Fibroblast of peridontal ligament (primary cell): ENCODE data around the gene ELOA2.
"Not testable (repeated sequence)": the region's sequence is repeated elsewhere in the genome, so short reads cannot be mapped to it uniquely, and the experiment has no call there.

ENCODE experiments used
- DNase-seq: peaks from one replicate; pipeline ENCODE4 v3.0.0-alpha.2; 2010; ENCODE audit errors: extremely low read depth

The ELOA2 gene, protein sequence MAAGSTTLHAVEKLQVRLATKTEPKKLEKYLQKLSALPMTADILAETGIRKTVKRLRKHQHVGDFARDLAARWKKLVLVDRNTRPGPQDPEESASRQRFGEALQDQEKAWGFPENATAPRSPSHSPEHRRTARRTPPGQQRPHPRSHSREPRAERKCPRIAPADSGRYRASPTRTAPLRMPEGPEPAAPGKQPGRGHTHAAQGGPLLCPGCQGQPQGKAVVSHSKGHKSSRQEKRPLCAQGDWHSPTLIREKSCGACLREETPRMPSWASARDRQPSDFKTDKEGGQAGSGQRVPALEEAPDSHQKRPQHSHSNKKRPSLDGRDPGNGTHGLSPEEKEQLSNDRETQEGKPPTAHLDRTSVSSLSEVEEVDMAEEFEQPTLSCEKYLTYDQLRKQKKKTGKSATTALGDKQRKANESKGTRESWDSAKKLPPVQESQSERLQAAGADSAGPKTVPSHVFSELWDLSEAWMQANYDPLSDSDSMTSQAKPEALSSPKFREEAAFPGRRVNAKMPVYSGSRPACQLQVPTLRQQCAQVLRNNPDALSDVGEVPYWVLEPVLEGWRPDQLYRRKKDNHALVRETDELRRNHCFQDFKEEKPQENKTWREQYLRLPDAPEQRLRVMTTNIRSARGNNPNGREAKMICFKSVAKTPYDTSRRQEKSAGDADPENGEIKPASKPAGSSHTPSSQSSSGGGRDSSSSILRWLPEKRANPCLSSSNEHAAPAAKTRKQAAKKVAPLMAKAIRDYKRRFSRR

DNA sequence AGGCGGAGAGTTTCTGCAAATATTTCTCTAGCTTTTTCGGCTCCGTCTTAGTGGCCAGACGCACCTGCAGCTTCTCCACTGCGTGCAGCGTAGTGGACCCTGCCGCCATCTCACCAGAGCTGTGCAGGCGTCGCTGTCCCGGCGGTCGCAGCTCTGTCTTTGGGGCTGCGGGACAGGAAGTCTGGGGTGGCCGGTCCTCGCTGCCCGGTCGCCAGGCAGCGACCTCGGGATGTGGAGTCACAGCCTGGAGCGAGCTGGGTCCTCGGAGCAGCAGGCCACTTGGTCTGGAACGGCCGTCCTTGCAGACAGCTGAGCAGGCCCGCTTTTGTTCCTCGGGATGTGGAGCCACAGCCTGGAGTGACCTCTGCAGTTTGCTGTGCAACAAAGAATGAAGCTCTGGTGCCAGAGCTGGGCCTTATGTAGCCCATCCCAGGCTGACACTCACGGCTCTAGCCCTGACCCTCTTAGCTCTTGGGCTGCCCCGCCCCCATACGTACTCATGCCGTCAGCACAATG, at the start of gene ELOA2:
TSS of gene ELOA2 (minus strand) at position 466 of the 516 bp plus-strand sequence. CDS start at position 109, 357 bp downstream.
- DNase-seq = no peak

DNA sequence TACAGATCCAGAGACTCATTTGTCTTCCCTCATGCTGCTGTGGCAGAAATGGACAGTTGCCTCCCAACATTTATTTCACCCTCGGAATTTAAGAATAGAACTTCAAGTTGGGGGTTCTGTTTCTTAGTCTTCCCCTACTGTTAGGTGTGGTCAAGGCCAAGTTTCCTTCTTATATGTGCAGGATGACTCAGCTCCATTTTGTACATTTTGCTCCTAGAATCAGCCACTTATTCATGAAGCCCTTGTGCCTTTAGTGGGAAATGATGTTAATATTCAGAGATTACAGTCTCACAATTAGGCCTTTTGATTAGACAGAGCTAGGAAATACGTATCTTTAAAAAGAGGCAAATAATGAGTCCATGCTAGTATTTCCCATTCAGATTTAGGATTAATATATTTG, 46.2 kb upstream of the ELOA2 start:
- DNase-seq = no peak

- no peak for DNase-seq
Observed at GRCh38 chr18:47080872-47081271, 45.5 kb upstream of the ELOA2 start.

GRCh38 chr18:47077111-47077510, 41.7 kb upstream of the ELOA2 start:
- no peak for DNase-seq

DNA sequence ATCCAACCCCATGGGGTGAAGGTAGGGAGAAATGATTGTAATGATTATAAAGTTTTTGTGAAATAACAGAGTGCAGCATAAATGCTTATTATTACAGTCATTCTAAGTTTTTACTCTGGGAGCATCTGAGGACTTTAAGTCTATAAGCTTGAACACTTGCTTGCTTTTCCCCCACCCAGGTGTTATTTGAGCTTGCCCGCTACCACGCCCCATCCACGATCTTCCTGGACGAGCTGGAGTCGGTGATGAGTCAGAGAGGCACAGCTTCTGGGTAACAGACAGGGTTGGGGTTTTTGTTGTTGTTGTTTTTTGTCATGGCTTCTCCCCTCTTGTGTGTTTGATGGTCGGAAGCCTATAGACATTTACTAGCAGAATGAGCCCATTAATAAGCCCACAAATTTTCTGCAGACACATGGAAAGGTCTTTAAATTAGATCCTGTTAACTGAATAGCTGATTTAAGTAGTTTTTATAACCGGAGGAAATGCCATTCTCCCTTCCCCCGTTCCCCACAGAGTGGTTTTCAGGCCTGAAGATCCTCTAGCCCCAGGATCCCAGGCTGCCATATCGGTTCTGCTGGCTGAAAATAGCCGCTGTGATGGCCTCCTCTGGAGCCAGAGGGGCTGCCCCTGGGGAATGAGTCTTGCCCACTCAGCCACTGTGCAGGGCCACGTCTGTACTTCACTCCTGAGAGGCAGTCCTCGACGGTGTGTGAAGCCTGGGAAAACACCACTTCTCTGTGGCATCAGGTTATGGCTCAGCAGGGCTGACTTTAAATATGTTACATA, 39.9 kb upstream of the ELOA2 start:
- peak; percentile 3 for DNase-seq

- DNase-seq = no peak
Observed at GRCh38 chr18:47067648-47068047, 32.2 kb upstream of the ELOA2 start.

DNA sequence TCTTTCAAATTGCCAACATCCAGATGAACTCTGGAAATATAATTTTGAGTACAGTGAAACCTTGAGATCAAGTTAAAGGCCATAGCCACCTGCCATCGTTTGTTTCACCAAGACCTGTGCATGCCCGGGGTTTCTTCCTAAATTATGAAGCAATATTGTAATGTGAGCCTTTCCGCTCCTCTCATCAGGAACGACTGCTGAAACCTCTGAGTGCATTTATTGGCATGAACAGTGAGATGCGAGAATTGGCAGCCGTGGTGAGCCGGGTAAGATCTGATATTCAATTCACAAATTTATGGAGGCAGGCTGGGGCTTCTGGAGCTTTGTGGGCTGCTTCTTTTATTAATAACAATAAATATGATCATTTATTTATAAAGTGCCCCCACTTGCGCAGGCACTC, 27.7 kb upstream of the ELOA2 start:
- DNase-seq = no peak

- no peak for DNase-seq
Observed at GRCh38 chr18:47062471-47062870, 27.1 kb upstream of the ELOA2 start.

DNA sequence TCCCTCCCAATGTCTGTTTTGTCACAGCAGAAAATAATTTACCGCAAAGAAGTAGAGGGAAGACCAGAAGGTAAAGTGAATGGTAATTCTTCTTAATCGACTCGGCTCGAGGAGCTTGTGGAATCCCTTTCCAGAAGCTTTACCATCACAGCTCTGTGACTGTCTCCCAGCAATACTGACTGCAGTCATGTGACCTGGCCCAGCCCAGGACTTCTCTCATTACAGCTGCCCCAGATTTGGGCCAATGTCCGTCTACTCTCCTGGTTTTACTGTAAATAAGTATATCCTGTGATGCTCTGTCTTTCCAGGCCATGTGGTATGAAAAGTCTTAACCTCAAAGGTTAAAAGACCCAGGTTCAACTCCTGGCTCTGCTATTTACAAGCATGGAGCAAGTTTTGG, 18.9 kb upstream of the ELOA2 start:
- DNase-seq = no peak

DNA sequence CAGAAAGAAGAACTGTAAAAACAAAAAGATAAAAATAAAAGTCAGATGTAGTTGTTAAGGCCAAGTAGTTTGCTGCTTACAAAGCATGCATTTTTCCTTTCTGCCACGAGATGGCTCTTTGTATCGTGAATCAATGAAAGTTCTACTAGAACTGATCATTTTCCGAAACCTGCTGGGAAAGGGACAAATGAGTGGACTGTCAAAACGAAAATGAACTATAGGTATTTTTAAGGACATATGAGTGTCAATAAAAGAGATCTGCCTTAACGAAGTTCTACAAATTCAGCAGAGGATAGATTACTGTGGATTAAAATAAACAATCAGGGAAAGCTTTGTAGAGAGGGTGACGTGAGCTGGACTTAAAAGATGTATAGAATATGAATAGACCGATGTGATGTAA, 15.0 kb upstream of the ELOA2 start:
- peak; percentile 78 for DNase-seq

DNA sequence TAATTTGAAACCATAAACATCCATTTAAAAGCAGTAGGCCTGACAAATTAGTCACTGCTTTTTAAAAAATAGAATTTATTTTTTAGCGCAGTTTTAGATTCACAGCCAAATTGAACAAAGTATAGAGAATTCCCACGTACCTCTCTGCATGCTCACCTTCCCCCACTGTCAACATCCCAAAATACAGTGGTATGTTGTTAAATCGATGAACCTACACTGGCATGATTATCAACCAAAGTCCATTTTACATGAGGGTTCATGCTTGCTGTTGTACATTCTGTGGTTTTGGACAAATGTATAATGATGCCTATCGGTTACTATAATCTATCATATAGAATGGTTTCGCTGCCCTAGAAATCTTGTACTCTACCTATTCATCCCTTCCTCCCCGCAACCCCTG, 5.6 kb upstream of the ELOA2 start:
- no peak for DNase-seq

- DNase-seq = no peak
Observed at GRCh38 chr18:47036927-47037578, 1.6 kb upstream of the ELOA2 start.

- peak; percentile 29 for DNase-seq
Observed at GRCh38 chr18:47036298-47036874, 965 bp upstream of the ELOA2 start.

DNA sequence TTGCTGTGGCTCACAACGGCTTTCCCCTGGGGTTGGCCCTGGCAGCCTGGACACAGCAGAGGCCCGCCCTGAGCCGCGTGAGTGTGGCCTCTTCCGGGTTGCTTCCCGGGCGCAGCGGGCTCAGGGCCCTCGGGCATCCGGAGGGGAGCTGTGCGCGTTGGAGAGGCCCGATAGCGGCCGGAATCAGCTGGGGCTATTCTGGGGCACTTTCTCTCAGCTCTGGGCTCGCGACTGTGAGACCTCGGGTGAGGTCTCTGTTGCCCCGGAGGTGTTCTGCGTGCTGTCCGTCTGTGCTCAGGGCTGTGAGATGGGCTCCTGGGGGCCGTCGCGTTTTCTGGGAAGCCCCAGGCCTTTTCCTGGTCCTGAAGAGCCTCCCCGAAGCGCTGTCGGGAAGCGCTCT, 830 bp downstream of the ELOA2 start:
- DNase-seq = not testable (repeated sequence)

DNA sequence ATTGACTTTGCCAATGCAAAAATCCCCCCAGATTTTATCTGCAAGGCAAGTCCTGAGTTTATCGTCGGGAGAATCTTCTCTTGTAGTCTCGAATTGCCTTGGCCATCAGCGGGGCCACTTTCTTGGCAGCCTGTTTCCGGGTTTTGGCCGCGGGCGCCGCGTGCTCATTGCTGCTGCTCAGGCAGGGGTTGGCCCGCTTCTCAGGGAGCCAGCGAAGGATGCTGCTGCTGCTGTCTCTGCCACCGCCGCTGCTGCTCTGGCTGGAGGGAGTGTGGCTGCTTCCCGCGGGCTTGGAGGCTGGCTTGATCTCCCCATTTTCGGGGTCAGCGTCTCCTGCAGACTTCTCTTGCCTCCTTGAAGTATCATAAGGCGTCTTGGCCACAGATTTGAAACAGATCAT, 2.5 kb downstream of the ELOA2 start:
- DNase-seq = no peak

DNA sequence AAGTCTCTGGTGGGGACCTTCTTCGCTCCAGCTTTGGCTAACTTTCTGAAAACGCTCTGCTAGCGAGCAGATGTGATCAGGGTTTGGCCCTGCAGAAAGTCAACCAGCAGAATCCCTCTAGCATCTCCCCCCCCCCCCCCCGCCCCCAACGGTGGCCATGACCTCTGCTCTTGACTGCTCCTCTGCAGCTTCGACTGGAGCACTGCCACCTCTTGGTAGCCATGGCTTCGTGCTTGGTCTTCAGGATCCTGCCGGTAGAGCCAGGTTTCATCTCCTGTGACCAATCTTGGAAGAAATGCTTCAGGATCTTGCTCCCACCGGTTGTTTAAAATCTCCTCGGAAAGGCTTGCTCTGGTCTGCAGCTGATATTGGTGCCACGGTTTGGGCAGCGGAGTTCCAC, 4.5 kb downstream of the ELOA2 start:
- not testable (repeated sequence) for DNase-seq

DNA sequence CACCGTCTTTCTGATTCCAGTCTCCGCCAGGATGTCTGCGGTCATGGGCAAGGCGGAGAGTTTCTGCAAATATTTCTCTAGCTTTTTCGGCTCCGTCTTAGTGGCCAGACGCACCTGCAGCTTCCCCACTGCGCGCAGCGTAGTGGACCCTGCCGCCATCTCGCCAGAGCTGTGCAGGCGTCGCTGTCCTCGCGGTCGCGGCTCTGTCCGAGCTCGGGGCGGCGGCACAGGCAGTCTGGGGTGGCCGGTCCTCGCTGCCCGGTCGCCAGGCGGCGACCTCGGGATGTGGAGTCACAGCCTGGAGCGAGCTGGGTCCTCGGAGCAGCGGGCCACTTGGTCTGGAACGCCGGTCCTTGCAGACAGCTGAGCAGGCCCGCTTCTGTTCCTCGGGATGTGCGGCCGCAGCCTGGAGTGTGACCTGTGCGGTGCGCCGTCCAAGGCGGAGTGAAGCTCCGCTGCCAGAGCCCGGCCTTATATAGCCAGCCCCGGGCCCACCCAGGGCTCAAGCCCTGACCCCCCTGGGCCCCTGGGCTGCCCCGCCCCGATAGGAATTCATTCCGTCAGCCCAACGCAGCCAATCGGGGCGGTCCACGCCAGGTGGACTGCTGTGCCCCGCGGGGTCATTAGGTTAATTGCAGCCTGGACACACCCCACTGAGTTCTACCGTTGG, 5.6 kb downstream of the ELOA2 start:
- not testable (repeated sequence) for DNase-seq

DNA sequence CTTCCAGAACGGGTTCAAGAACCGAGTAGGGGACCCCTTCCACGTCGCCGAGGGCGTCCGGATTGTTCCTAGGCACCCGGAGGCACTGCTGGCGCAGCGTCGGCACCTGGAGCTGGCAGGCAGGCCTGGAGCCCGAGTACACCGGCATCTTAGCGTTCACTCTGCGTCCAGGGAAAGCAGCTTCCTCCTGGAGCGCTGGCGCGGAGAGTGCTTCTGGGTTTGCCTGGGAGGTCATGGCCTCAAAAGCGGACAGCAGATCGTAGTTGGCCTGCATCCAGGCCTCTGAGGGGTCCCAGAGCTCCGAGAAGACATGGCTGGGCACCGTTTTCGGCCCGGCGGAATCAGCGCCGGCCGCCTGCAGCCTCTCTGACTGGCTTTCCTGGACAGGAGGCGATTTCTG, 6.7 kb downstream of the ELOA2 start:
- DNase-seq = not testable (repeated sequence)

DNA sequence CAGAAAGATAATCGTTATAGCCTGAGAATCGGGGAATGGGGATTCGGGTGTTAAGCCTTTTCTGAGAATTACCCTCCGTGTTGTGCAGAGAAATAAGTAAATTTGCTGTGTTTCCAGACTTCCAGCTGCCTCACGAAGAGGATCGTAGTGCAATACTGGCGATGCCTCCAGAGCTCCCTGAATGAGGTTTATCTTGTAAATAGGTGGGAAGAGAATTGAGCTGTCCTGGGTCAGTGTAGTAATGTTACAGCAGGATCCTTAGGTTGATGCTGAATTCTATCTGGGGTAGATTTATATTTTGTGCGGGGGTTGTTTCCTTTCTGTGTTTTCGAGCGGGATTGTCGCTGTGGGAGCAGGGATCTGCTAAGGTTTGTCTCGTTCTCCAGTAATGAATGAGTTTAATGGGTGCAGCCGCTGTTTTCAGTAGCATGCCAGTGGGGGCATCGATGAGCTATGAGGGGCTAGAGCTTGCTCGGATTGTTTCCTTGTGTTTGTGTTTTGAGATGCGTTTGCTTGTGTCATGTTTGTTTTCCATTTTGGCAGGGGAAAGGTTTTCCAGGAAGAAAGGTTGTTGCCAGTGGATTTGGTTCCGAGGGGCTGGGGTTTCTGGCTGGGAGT, 9.8 kb downstream of the ELOA2 start:
- not testable (repeated sequence) for DNase-seq
